Measurements from ENCODE around the gene ARFGEF3. TPM values are rescaled to one million over a fixed set of nuclear protein-coding genes. Genes with fewer than 3 reads are reported as not detected.
A peak's percentile ranks its signal among the peaks of the same experiment; 100 is the strongest.

ARFGEF3 gene
- total RNA-seq, 1 experiment from 2014 or later, result 20.1 TPM

DNA sequence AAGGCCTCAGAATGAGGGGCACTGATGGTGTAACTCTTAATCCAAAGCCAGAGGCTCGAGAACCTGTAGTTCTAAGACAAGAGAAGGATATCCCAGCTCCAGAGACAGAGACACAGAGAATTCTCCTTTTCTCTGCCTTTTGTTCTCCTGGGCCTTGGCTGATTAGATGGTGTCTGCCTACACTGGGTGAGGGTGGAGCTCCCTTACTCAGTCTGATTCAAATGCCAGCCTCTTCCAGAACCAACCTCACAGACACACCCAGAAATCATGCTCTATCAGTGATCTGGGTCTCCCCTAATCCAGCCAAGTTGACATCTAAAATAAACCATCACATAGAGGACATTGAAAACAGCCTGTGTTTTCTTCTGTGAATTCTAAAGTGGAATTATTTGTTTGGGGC, 148.0 kb downstream of the ARFGEF3 start:
- TF ChIP-seq SP1 (CRISPR knock-in tag; conservative IDR thresholded peaks at IDR 0.05) (no peak), TEAD4 (CRISPR knock-in tag; IDR thresholded peaks at IDR 0.05) (no peak)
- Mint-ChIP-seq H3K27ac (no peak overlapping the region), H3K27me3 (ENCODE audit: low read depth) (no peaks in the 10 kb centered on the region), H3K9me3 (no peaks in the 10 kb centered on the region), H3K36me3 (peaks cover 8% of the 10 kb centered on the region), H3K4me1 (no peaks in the 10 kb centered on the region), H3K4me3 (no peak overlapping the region)
- DNase-seq (ENCODE audit: low spot score), result no peak
- ChIA-PET CTCF (interaction anchor here (1.2 kb wide), 1 partner anchor 94 kb away, joined by 4 read pairs; the partner anchor contains the start of gene HEBP2), POLR2A (no interaction called here)
- ATAC-seq, result no peak

GRCh38 chr6:138310294-138310693, 148.6 kb downstream of the ARFGEF3 start:
- peaks cover 8% of the 10 kb centered on the region for H3K36me3 Mint-ChIP-seq
- ChIA-PET CTCF (interaction anchor here (0.7 to 1.2 kb wide), 2 partner anchors 92 to 94 kb away, joined by 3 to 4 read pairs; partner anchors contain the start of gene HEBP2), POLR2A (no interaction called here)
- no peaks in the 10 kb centered on the region for H3K9me3 Mint-ChIP-seq
- TF ChIP-seq, protein P1, sequence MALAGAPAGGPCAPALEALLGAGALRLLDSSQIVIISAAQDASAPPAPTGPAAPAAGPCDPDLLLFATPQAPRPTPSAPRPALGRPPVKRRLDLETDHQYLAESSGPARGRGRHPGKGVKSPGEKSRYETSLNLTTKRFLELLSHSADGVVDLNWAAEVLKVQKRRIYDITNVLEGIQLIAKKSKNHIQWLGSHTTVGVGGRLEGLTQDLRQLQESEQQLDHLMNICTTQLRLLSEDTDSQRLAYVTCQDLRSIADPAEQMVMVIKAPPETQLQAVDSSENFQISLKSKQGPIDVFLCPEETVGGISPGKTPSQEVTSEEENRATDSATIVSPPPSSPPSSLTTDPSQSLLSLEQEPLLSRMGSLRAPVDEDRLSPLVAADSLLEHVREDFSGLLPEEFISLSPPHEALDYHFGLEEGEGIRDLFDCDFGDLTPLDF (CRISPR knock-in tag; IDR thresholded peaks at IDR 0.05), result no peak
- ATAC-seq (no peak), DNase-seq (ENCODE audit: low spot score) (no peak)
- no peaks in the 10 kb centered on the region for H3K27me3 Mint-ChIP-seq (ENCODE audit: low read depth)
- H3K27ac Mint-ChIP-seq, result no peak overlapping the region
- no peaks in the 10 kb centered on the region for H3K4me1 Mint-ChIP-seq
- H3K4me3 Mint-ChIP-seq, result no peak overlapping the region

DNA sequence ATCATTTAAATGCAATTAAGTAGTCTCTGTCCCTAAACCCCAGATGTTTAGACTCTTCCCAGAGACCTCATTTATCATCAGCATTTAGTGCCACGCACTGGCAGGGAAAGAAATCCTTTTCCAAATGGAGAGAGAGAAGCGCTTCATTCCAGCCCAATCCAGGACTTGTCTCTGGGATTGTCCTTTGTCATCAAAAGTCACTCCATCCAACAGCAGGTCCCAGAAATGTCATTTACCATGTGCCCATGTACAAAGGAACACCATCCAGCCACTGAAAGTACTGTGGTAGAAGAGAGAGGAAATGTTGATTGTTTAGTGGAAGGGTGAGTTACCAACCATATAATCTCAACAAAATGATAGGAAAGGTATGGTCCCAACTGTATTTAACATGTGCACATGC, 149.1 kb downstream of the ARFGEF3 start:
- POLR2A ChIA-PET, result no interaction called here
- ATAC-seq (no peak), DNase-seq (ENCODE audit: low spot score) (no peak)
- no peak overlapping the region for H3K4me3 Mint-ChIP-seq
- H3K9me3 Mint-ChIP-seq, result no peaks in the 10 kb centered on the region
- peaks cover 8% of the 10 kb centered on the region for H3K36me3 Mint-ChIP-seq
- TF ChIP-seq JUN (CRISPR knock-in tag; IDR thresholded peaks at IDR 0.05), result no peak
- TF ChIP-seq ZNF396 (CRISPR knock-in tag; IDR thresholded peaks at IDR 0.05; ENCODE audit: borderline replicate concordance), result no peak
- TF ChIP-seq ESRRA (CRISPR knock-in tag; IDR thresholded peaks at IDR 0.05; ENCODE audit: borderline replicate concordance), result no peak
- TF ChIP-seq STAT6 (CRISPR knock-in tag; conservative IDR thresholded peaks at IDR 0.05; ENCODE audit: low read depth), result no peak
- no peak for TF ChIP-seq ZNF317 (CRISPR knock-in tag; IDR thresholded peaks at IDR 0.05; ENCODE audit: borderline replicate concordance, low read depth)
- TF ChIP-seq FOXP1 (CRISPR knock-in tag; IDR thresholded peaks at IDR 0.05; ENCODE audit: borderline replicate concordance), result no peak
- TF ChIP-seq NFATC4 (CRISPR knock-in tag; IDR thresholded peaks at IDR 0.05), result no peak
- no peak for TF ChIP-seq E2F5 (CRISPR knock-in tag; IDR thresholded peaks at IDR 0.05)
- TF ChIP-seq NR3C1 (CRISPR knock-in tag; conservative IDR thresholded peaks at IDR 0.05; ENCODE audit: low read depth), result no peak
- CTCF ChIA-PET, result interaction anchor here (0.7 kb wide), 1 partner anchor 92 kb away, joined by 3 read pairs; no protein-coding TSS in a partner anchor
- no peak overlapping the region for H3K27ac Mint-ChIP-seq
- H3K4me1 Mint-ChIP-seq, result no peaks in the 10 kb centered on the region
- H3K27me3 Mint-ChIP-seq (ENCODE audit: low read depth), result no peaks in the 10 kb centered on the region

DNA sequence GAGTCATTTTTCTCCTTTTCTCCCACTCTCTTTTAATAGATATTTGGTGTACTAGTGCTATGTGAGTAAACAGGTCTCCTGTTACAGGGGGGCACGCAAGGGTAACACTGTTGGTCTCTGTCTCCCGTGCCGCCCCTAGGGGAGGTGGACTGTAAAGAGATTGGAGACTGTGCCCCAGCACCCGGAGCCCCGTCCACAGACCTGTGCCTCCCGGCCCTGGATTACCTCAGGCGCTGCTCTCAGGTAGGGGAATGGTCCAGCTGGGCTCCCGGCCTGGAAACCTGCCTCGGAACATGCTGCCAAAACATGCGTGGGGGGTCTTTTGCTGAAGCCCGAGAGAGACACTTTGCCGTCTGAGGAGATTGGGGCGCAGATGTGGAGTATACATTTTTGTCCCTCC, 149.5 kb downstream of the ARFGEF3 start:
- ATAC-seq (peak; percentile 65), DNase-seq (ENCODE audit: low spot score) (no peak)
- POLR2A ChIA-PET, result no interaction called here
- H3K4me3 Mint-ChIP-seq, result no peak overlapping the region
- H3K36me3 Mint-ChIP-seq, result peaks cover 8% of the 10 kb centered on the region
- no peak for TF ChIP-seq ZNF425 (CRISPR knock-in tag; conservative IDR thresholded peaks at IDR 0.05)
- TF ChIP-seq, protein P2, sequence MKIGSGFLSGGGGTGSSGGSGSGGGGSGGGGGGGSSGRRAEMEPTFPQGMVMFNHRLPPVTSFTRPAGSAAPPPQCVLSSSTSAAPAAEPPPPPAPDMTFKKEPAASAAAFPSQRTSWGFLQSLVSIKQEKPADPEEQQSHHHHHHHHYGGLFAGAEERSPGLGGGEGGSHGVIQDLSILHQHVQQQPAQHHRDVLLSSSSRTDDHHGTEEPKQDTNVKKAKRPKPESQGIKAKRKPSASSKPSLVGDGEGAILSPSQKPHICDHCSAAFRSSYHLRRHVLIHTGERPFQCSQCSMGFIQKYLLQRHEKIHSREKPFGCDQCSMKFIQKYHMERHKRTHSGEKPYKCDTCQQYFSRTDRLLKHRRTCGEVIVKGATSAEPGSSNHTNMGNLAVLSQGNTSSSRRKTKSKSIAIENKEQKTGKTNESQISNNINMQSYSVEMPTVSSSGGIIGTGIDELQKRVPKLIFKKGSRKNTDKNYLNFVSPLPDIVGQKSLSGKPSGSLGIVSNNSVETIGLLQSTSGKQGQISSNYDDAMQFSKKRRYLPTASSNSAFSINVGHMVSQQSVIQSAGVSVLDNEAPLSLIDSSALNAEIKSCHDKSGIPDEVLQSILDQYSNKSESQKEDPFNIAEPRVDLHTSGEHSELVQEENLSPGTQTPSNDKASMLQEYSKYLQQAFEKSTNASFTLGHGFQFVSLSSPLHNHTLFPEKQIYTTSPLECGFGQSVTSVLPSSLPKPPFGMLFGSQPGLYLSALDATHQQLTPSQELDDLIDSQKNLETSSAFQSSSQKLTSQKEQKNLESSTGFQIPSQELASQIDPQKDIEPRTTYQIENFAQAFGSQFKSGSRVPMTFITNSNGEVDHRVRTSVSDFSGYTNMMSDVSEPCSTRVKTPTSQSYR (CRISPR knock-in tag; IDR thresholded peaks at IDR 0.05), result no peak
- no peak for TF ChIP-seq ZNF317 (CRISPR knock-in tag; IDR thresholded peaks at IDR 0.05; ENCODE audit: borderline replicate concordance, low read depth)
- H3K27ac Mint-ChIP-seq, result no peak overlapping the region
- no peaks in the 10 kb centered on the region for H3K27me3 Mint-ChIP-seq (ENCODE audit: low read depth)
- CTCF ChIA-PET, result no interaction called here
- H3K4me1 Mint-ChIP-seq, result no peaks in the 10 kb centered on the region
- H3K9me3 Mint-ChIP-seq, result no peaks in the 10 kb centered on the region
